K562 (cell line): ENCODE results near the gene UBXN1. TPM values are rescaled to one million over a fixed set of nuclear protein-coding genes. Genes with fewer than 3 reads are reported as not detected.
A peak's percentile ranks its signal among the peaks of the same experiment; 100 is the strongest.

ENCODE experiments used
- CHCHD3 ChIP-seq: fragments of 250-450 bp; sonication (Bioruptor Pico); IDR thresholded peaks from 2 replicates; pipeline ENCODE4 v2.1.2; 2022; ENCODE audit warnings: mild to moderate bottlenecking
- ETV1 ChIP-seq: fragments of 450-650 bp; conservative IDR thresholded peaks from 2 replicates; pipeline ENCODE4 v1.6.1; 2016; ENCODE audit warnings: missing genetic modification characterization, control low read depth, low read depth, missing compliant biosample characterization
- FOXA1 ChIP-seq: fragments of 450-650 bp; IDR thresholded peaks from 2 replicates; pipeline ENCODE4 v1.6.1; 2016; ENCODE audit warnings: mild to moderate bottlenecking, borderline replicate concordance
- MAZ ChIP-seq, 2 experiments: fragments of 450-650 bp in 1 of 2; sonication (generic) in 1 of 2; formaldehyde crosslinking; IDR thresholded peaks in 1 of 2; conservative IDR thresholded peaks in 1 of 2; 2 replicates each; pipeline versions ENCODE4 v1.4.0 to v1.5.0; 2020; ENCODE audit warnings: mild to moderate bottlenecking in 1 of 2, missing genetic modification reagents in 1 of 2
- MEF2A ChIP-seq: IDR thresholded peaks from 2 replicates; pipeline ENCODE4 v1.6.1; 2011; ENCODE audit warnings: low read depth, mild to moderate bottlenecking, low read length, moderate library complexity; ENCODE audit not compliant: control insufficient read depth
- MIER1 ChIP-seq: fragments of 450-650 bp; IDR thresholded peaks from 2 replicates; pipeline ENCODE4 v1.6.1; 2016; ENCODE audit warnings: antibody characterized with exemption, mild to moderate bottlenecking, low read depth
- MTA1 ChIP-seq: fragments of 450-650 bp; IDR thresholded peaks from 2 replicates; pipeline ENCODE4 v1.6.1; 2017; ENCODE audit warnings: borderline replicate concordance
- MYC ChIP-seq, 2 experiments: fragments of 250-450 bp in 1 of 2; sonication (Bioruptor Pico) in 1 of 2; IDR thresholded peaks; 2 replicates each; pipeline versions ENCODE4 v1.5.1 to v1.6.1; 2012 to 2021; ENCODE audit warnings: low read depth in 2 of 2, borderline replicate concordance in 1 of 2, improper control_type of control experiment in 1 of 2, low read length in 1 of 2, mild to moderate bottlenecking in 1 of 2, moderate library complexity in 1 of 2
- NFE2 ChIP-seq: IDR thresholded peaks from 2 replicates; pipeline ENCODE4 v1.6.1; 2014; ENCODE audit warnings: antibody characterized with exemption, low read depth
- RREB1 ChIP-seq: fragments of 250-450 bp; sonication (Bioruptor Pico); IDR thresholded peaks from 2 replicates; pipeline ENCODE4 v1.4.0; 2020
- SIN3B ChIP-seq: fragments of 450-650 bp; IDR thresholded peaks from 2 replicates; pipeline ENCODE4 v1.6.1; 2017; ENCODE audit warnings: low read depth, mild to moderate bottlenecking, moderate library complexity
- TEAD1 ChIP-seq, 2 experiments: fragments of 450-650 bp in 1 of 2; sonication (generic) in 1 of 2; formaldehyde crosslinking; IDR thresholded peaks; 2 replicates each; pipeline versions ENCODE4 v1.4.0 to v1.8.0; 2020 to 2022; ENCODE audit warnings: mild to moderate bottlenecking in 2 of 2, missing genetic modification reagents in 1 of 2
- THRA ChIP-seq: fragments of 450-650 bp; IDR thresholded peaks from 2 replicates; pipeline ENCODE4 v1.6.1; 2017; ENCODE audit warnings: mild to moderate bottlenecking, moderate library complexity
- U2AF2 ChIP-seq: fragments of 200-400 bp; formaldehyde crosslinking; optimal IDR thresholded peaks from 2 replicates; pipeline ENCODE3; 2017; ENCODE audit warnings: low read depth, mild to moderate bottlenecking, low read length
- ZBTB12 ChIP-seq: fragments of 250-450 bp; sonication (Bioruptor Pico); IDR thresholded peaks from 2 replicates; pipeline ENCODE4 v1.4.0; 2020
- ZNF280B ChIP-seq: fragments of 250-450 bp; sonication (Bioruptor Pico); IDR thresholded peaks from 2 replicates; pipeline ENCODE4 v1.5.1; 2021; ENCODE audit warnings: mild to moderate bottlenecking
- ZNF431 ChIP-seq: sonication (generic); formaldehyde crosslinking; IDR thresholded peaks from 2 replicates; pipeline ENCODE4 v1.8.0; 2022; ENCODE audit warnings: mild to moderate bottlenecking, missing genetic modification reagents
- polyA plus RNA-seq, 8 experiments: library from polyadenylated mRNA; depleted of rRNA in 4 of 8; stranded (reverse) in 5 of 8; unstranded in 3 of 8; fragments of >200 nt; fragmentation: Nextera tagmentation in 2 of 8; fragmentation: Illumina TruSeq in 1 of 8; extraction: Ambion mirVana in 2 of 8; extraction: Trizol in 1 of 8; gene quantifications; 2 replicates each; pipeline versions ENCODE4 v1.2.1 to v1.2.3, GENCODE V29; 2011 to 2014; ENCODE audit warnings: inconsistent platforms in 1 of 8, missing spikeins in 1 of 8
- total RNA-seq, 7 experiments: library from RNA; depleted of rRNA in 6 of 7; stranded (reverse); fragments of >200 nt in 6 of 7; fragmentation: Illumina TruSeq in 2 of 7; extraction: Trizol in 2 of 7; gene quantifications; 2 replicates each; pipeline versions ENCODE4 v1.2.1 to v1.2.3, GENCODE V29; 2011 to 2021; ENCODE audit warnings: low replicate concordance in 1 of 7

Gene UBXN1
- total and polyA plus RNA-seq, 9 of the 15 experiments (the other 6 are each of a cell fraction or from before 2014, with no cell fraction given), result 4.8 to 263 (median 99.7) TPM

- TF ChIP-seq RREB1 (CRISPR knock-in tag) (no peak), ZBTB12 (CRISPR knock-in tag) (no peak), U2AF2 (no peak), MAZ (CRISPR knock-in tag; conservative IDR thresholded peaks at IDR 0.05 in 1 of 2, IDR thresholded peaks at IDR 0.05 in 1 of 2) (peak; percentile 42 to 49; a peak in 1 of 4 replicates), MTA1 (no peak), NFE2 (peak; percentile 45; the same call in 1 of the 2 replicates), MYC (IDR thresholded peaks at IDR 0.05; ENCODE audit: low read depth, low read length) (peak; percentile 92), MYC (CRISPR knock-in tag; IDR thresholded peaks at IDR 0.05; ENCODE audit: borderline replicate concordance, low read depth) (peak; percentile 74; the same call in 1 of the 2 replicates), ETV1 (tag) (peak; percentile 47; the same call in 1 of the 2 replicates), THRA (no peak), ZNF431 (CRISPR knock-in tag) (peak; percentile 69; the same call in 1 of the 2 replicates), TEAD1 (CRISPR knock-in tag; IDR thresholded peaks at IDR 0.05) (peak; percentile 10 to 87; a peak in 2 of 4 replicates), SIN3B (0 out of 2 replicates have a peak, but pooled peaks have one; percentile 9), MIER1 (no peak), ZNF280B (CRISPR knock-in tag) (no peak), MEF2A (no peak), CHCHD3 (0 out of 2 replicates have a peak, but pooled peaks have one; percentile 14), FOXA1 (no peak)
Observed at GRCh38 chr11:62671608-62672389, 7.1 kb downstream of the UBXN1 start, which contains the start of the genes LBHD1 and UQCC3 (continued).
